ENCODE measurements around the gene STK33.

Gene STK33

DNA sequence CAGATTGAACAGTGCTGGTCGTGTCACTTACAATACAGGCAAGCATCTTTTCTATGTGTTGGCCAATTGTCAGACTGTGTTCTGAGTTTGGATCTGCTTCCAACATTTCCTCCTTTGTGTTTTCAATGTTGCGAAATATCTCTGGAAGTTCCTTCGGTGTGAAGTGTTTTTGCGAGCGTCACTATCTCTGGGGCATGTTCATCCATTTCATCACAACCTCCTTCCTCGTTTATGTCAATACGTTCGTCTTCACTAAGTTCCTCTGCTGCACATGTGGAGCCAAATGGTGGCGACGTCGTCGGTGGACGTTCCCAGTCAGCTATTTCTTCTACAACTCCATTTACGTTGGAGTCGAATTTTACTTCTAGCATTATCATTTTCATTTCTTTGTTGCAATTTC is 230.1 kb downstream of the STK33 start:
- H3K4me3 ChIP-seq (ENCODE audit: low read depth, low read length): no peak overlapping the region
- TF ChIP-seq, protein P1, sequence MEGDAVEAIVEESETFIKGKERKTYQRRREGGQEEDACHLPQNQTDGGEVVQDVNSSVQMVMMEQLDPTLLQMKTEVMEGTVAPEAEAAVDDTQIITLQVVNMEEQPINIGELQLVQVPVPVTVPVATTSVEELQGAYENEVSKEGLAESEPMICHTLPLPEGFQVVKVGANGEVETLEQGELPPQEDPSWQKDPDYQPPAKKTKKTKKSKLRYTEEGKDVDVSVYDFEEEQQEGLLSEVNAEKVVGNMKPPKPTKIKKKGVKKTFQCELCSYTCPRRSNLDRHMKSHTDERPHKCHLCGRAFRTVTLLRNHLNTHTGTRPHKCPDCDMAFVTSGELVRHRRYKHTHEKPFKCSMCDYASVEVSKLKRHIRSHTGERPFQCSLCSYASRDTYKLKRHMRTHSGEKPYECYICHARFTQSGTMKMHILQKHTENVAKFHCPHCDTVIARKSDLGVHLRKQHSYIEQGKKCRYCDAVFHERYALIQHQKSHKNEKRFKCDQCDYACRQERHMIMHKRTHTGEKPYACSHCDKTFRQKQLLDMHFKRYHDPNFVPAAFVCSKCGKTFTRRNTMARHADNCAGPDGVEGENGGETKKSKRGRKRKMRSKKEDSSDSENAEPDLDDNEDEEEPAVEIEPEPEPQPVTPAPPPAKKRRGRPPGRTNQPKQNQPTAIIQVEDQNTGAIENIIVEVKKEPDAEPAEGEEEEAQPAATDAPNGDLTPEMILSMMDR (IDR thresholded peaks at IDR 0.05; ENCODE audit: low read depth, low read length): no peak
- in situ Hi-C loops (cut with HindIII; ENCODE audit: low sequenced_read_pairs): no loop called here
- DNase-seq (ENCODE audit: low read depth, low spot score): no peak

DNA sequence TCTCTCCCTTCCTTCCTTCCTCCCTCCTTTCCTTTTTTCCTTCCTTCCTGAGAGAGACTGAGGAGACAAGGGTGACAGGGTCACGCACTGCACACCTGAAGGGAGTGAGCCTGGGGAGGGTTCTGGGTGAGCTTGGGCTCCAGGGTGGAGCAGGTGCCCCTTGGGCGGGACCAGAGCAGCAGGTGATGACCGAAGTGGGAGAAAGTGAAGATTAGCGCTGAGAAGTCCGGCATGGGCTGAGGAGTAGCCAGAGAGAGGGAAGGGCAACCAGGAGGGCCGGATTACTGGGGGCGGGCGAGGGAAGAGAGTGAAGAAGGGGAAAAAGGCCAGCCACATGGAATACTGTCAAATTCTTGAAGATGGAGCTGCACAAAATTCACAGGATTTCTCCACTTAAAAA is 231.1 kb downstream of the STK33 start:
- DNase-seq (ENCODE audit: low read depth, low spot score): no peak
- in situ Hi-C loops (cut with HindIII; ENCODE audit: low sequenced_read_pairs): no loop called here
- no peak overlapping the region for H3K4me3 ChIP-seq (ENCODE audit: low read depth, low read length)
- TF ChIP-seq, protein P1 (IDR thresholded peaks at IDR 0.05; ENCODE audit: low read depth, low read length): no peak

- in situ Hi-C loops (cut with HindIII; ENCODE audit: low sequenced_read_pairs): no loop called here
- TF ChIP-seq, protein P1 (IDR thresholded peaks at IDR 0.05; ENCODE audit: low read depth, low read length): no peak
- no peak for DNase-seq (ENCODE audit: low read depth, low spot score)
- no peak overlapping the region for H3K4me3 ChIP-seq (ENCODE audit: low read depth, low read length)
These were observed 231.5 kb downstream of the STK33 start for GRCh38 chr11:8362491-8362890.

- DNase-seq (ENCODE audit: low read depth, low spot score): no peak
- no peak overlapping the region for H3K4me3 ChIP-seq (ENCODE audit: low read depth, low read length)
- in situ Hi-C loops (cut with HindIII; ENCODE audit: low sequenced_read_pairs): no loop called here
- TF ChIP-seq, protein P1 (IDR thresholded peaks at IDR 0.05; ENCODE audit: low read depth, low read length): no peak
These were observed 232.3 kb downstream of the STK33 start for GRCh38 chr11:8361664-8362210.

- TF ChIP-seq, protein P1 (IDR thresholded peaks at IDR 0.05; ENCODE audit: low read depth, low read length): no peak
- H3K4me3 ChIP-seq (ENCODE audit: low read depth, low read length): no peak overlapping the region
- no peak for DNase-seq (ENCODE audit: low read depth, low spot score)
- in situ Hi-C loops (cut with HindIII; ENCODE audit: low sequenced_read_pairs): no loop called here
These were observed 232.8 kb downstream of the STK33 start for GRCh38 chr11:8361206-8361605.

- H3K4me3 ChIP-seq (ENCODE audit: low read depth, low read length): no peak overlapping the region
- in situ Hi-C loops (cut with HindIII; ENCODE audit: low sequenced_read_pairs): no loop called here
- TF ChIP-seq, protein P1 (IDR thresholded peaks at IDR 0.05; ENCODE audit: low read depth, low read length): no peak
- no peak for DNase-seq (ENCODE audit: low read depth, low spot score)
These were observed 233.8 kb downstream of the STK33 start for GRCh38 chr11:8360086-8360828.

Measured in astrocyte of the spinal cord (primary cell).